GM21423 (cell line): ENCODE results near the gene MRPL34.
"Not testable (repeated sequence)": the region's sequence is repeated elsewhere in the genome, so short reads cannot be mapped to it uniquely, and the experiment has no call there.

ENCODE experiments used
- ATAC-seq: cut with Tn5 transposase; IDR thresholded peaks from one replicate; pipeline ENCODE4 v1.9.1; 2021; ENCODE audit warnings: mild to moderate bottlenecking, moderate library complexity; ENCODE audit not compliant: unreplicated experiment

The MRPL34 gene

DNA sequence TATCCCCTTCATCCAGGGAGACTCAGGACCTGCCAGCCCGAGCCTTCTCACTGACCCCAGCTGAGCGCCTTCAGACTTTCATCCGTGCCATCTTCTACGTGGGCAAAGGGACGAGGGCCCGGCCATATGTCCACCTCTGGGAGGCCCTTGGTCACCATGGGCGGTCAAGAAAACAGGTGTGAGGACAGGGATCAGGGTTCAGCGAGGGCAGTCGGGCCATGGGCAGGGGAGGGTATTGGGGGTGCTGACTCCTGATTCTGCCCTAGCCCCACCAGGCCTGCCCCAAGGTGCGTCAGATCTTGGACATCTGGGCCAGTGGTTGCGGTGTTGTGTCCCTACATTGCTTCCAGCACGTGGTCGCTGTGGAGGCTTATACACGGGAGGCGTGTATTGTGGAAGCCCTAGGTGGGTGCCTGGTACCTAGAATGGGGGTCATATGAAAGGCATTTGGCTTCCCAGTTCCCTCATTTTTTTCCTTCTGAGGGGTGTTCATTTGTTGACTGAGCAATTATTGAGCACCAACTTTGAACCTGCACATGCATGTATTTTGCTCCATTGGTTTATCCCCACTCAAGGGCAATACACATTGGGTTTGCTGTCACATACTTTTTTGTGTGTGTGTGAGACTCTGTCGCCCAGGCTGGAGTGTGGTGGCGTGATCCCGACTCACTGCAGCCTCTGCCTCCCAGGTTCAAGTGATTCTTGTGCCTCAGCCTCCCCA, 20.1 kb upstream of the MRPL34 start:
- no peak for ATAC-seq

DNA sequence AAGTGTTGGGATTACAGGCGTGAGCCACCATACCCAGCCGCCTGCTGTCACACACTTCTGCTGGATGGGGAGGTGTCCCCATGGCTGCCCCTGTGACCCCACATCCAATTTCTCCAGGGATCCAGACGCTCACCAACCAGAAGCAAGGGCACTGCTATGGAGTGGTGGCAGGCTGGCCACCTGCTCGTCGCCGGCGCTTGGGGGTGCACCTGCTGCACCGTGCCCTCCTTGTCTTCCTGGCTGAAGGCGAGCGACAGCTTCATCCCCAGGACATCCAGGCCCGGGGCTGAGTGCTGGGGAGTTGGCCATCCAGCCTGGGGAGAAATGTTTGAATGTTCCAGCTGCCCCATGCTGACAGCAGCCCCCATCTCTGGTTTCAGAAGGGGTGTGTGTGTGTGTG, 19.4 kb upstream of the MRPL34 start:
- no peak for ATAC-seq

- ATAC-seq: no peak
Measured at GRCh38 chr19:17286752-17287151, 18.9 kb upstream of the MRPL34 start.

- ATAC-seq: no peak
Measured at GRCh38 chr19:17289489-17289888, 16.2 kb upstream of the MRPL34 start.

DNA sequence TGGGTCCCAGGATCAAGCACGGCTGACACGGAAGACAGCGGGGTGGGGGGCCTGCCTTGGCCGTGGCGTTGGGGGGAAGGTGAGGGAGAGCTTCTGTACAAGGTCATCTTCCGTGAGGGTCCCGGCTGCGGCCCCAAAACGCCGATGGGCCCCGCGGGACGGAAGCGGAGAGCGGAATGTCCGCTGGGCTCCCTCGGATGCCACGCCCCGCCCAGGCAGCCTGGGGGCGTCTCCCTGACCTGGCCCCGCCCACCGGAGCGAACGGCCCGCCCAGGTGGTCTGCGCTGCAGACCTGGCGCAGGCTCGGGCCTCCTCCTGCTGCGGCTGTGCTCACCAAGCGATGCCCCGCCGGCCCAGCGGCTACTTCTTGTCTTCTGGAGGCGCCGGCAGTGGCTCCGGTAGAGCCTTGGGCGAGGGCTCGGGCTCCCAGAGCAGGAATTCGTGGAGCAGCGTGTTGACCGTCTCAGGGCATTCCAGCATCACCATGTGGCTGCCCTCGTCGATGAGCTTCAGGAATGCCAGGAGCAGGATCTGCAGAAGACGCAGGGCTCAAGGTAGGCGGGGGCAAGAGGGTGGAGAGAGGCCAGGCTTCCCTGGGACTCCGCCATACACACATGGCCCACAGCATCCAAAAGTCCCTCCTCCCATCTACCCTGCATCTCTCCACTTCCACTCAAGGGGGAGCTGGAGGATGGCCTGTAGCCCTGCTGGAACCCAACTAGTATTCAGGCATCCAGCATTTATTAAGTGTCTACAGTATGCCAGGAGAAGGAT, 13.2 kb upstream of the MRPL34 start:
- peak; percentile 76 for ATAC-seq

DNA sequence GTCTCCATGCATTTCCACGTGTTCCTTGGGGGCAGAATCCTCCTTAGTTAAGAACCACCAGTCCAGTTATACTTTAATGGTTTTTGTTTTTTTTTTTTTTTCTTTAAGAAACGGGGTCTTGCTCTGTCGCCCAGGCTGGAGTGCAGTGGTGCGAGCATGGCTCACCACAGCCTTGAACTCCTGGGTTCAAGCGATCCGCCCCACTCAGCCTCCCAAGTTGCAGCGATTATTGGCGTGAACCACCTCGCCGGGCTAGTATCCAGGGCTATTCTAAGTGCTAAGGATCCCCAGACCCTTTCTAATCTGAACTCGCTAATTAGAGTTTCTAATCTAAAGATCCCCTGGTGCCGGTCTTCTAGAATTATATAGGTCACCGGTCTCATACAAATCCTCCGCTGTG, 12.1 kb upstream of the MRPL34 start:
- ATAC-seq: no peak

DNA sequence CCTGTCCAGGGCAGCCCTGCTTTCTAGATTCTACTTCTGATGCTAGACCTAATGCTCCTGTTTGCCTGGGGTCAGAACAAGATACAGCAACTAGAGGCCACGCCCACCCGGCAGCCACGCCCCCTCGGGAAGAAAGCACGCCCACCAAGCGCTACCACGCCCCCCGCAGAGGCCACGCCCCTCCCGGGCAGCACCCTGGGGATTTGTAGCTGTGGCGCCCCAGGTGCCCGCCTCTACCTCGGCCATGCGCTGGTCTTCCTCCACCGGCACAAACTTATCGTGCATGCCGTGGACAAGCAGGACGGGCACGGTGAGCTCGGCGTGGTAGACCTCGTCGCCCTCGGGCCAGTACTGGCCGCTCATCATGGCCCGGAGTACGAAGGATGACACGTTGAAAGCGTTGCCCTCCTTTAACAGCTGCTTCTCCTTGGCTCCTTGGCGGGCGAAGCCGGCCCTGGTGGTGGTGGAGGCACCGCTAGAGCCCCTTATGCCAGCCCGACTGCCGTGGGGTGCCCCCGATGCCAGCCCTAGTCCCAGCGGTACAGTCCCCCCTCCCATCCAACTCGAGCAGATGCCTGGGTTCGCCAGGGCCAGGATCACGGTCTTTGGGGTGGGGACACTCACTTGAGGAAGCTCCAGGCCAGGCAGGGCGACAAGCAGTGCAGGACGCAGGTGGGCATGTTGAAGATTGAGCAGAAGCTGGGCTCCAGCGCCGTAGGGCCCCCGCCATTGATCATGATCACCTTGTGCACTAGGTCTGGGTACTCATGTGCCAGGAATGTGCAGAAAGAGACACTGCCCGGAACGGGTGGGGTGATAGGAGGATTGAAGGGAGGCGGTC, 11.4 kb upstream of the MRPL34 start:
- ATAC-seq: no peak

DNA sequence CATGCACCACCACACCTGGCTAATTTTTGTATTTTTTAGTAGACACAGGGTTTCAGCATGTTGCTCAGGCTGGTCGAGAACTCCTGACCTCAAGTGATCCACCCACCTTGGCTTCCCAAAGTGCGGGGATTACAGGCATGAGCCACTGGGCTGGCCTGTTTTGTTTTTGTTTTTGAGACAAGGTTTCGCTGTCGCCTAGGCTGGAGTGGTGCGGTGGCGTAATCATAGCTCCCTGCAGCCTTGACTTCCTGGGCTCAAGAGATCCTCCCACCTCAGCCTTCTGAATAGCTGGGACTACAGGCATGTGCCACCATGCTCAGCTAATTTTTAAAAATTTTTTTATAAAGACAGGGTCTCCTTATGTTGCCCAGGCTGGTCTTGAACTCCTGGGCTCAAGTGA, 10.1 kb upstream of the MRPL34 start:
- not testable (repeated sequence) for ATAC-seq

GRCh38 chr19:17296273-17296672, 9.4 kb upstream of the MRPL34 start:
- no peak for ATAC-seq

- no peak for ATAC-seq
Measured at GRCh38 chr19:17296976-17297375, 8.7 kb upstream of the MRPL34 start.

- no peak for ATAC-seq
Measured at GRCh38 chr19:17300992-17301619, 4.6 kb upstream of the MRPL34 start.

DNA sequence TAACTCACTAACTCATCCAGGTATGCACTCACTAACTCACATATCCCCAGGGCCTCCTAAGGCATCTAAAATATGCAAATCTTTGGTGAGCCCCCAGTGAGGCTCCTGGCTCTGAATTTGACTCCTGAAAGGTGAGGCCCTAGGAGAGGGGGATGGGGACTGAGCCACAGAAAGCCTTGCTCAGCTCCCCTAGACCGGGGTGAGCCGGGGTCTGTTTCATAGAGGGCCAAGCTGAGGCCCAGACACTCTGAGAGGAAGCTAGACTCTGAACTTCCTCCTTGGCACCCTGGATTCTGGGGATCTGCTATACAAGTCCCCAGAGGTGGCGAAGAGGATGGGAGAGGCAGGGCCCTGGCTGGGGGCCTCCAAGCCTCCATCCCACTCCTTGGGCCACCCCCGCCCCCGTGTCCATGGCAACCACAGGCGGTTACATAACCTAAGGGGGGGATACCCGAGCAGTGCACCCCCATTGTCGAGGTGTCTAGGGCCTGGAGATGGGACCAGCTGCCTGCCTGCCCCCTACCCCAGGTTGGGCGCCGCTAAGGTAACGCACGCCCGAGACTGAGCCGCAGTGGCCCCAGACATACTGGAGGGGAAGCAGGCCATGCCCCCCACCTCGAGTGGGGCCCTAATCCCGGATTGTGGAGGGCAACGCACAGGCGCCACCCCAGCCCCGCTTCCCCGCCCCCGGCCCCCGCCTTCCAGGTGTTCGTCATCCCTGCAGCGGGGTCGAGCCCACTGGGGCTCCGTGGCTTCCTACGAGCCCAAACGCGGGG, 3.1 kb upstream of the MRPL34 start:
- ATAC-seq: no peak

DNA sequence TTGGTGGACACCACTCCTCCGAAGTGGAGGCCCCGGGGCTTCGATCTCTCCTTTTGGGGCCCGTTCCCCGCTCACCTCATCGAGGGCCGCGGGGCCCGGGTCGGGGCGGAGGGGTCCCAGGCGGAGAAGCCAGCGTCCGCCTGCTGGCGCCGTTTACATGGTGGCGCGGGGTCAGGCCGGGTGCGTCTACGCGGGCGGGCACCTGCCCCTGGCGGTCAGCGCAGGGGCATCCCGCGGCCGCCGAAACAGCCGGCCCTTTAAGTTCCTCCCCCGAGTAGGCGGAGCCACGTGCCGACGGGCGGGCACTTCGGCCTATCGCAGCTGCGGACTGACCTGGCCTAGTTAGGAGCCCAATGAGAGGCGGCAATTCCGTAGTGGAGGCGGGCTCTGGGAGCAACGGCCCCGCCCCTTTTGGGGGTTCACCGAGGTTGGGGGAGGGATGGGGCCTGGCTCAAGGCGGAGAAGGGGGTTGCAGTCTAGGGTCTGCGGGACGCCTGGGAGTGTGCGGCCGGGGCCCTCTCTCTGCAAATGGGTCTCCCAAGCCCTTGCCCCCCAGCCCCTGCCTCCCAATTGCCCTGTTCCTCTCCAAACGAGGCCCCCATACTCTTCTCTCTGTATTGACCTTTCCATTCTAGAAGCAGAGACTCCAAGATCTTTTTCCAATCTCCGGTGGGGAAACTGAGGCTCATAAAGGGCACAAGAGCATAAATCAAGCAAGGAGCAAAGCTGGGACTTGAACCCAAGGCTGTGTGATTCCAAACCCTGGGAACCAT, 2.3 kb upstream of the MRPL34 start, which contains the start of gene ABHD8:
Gene ABHD8 (minus strand): TSS at position 259 of the 773 bp plus-strand sequence. CDS start 1,809 bp downstream, outside the sequence.
- peak; percentile 51 for ATAC-seq

GRCh38 chr19:17303940-17304267, 1.8 kb upstream of the MRPL34 start:
- no peak for ATAC-seq

DNA sequence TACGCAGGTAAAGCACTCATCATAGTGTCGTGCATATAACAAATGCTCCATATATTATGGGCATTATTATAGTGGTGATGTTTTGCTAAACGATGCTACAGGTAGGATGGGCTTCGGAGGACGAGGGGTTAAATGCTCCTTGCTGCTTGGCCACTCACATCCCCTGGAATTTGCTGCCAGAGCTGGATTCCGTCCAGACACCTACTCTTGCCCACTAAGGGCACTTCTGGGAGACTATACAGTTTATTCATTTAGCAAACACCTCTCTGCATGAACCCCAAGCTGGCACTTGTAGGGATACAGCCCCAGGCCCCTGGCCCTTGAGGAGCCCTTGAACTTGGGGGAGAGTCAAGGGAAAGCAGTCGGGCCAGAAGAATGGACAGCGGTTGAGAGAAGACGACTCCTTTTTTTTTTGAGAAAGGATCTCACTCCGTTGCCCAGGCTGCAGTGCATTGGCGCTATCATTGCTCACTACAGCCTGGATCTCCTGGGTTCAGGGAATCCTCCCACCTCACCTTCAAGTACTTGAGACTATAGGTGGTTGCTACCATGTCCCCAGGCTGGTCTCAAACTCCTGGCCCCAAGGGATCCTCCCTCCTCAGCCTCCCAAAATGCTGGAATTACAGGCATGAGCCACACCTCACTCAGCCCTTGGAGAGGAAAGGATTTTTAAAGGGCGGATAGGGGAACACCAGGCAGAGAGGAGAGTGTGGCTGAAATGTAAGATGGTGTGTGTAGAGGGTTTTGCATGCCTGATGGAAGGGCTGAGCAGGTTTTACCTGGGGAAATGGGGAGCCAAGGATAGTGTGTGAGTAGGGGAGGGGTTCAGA, 1.1 kb upstream of the MRPL34 start:
- no peak for ATAC-seq

DNA sequence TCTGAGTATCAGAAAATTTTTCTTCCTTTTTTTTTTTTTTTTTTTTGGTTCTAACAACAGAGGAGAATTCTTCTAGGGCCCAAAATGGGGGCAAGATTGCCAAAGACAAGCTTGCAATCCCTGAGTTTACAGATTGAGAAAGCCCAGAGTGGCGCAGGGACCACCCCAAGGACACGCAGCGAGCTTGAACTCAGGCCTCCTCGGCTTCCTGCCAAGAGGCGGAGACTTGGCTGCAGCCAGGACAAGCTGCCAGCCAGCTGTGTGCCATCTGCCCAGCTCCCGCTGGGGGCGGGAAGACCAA, 506 bp upstream of the MRPL34 start:
- ATAC-seq: no peak

DNA sequence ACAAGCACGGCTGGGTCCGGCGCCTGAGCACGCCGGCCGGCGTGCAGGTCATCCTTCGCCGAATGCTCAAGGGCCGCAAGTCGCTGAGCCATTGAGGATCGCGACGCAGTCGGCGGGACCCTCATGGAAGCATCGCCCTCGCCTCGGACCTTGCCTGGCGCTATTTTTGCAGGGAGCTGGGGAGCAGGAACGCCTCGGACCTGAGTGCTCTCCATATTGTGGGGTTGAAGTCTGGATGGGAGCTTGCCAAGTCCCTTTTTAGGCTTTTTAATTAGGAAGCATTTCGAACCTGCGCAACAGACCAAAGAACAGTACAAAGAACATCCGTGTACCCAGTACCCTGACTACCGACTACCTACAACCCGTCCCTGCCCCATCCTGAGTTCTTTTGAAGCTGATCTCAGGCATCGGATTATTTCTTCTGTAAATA, 628 bp downstream of the MRPL34 start:
- no peak for ATAC-seq

DNA sequence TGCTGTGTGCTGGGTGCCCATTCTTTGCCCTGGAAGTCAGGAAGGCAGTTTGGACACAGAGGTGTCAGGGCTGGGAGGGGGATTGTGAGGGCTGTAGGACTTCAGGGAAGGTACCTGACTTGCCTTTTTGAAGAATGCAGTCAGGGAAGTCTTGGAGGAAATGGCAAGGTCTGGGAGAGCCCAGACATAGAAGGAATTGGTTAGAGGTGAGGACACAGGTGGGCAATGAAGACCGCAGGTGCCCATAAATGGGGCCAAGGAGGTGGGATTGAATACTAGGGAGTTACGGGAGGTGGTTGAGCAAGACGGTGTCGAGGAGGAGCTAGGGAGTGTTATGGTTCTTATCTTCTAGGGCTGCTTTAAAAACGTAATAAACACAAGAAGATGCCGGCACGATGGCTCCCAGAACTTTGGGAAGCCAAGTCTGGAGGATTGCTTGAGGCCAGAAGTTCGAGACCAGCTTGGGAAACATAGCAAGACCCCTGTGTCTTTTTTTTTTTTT, 2.3 kb downstream of the MRPL34 start:
- ATAC-seq: no peak
